HG03521 (cell line): ENCODE results near the gene MTO1.
A peak's percentile ranks its signal among the peaks of the same experiment; 100 is the strongest.
"Not testable (repeated sequence)": the region's sequence is repeated elsewhere in the genome, so short reads cannot be mapped to it uniquely, and the experiment has no call there.

Experiments
- ATAC-seq: cut with Tn5 transposase; IDR thresholded peaks from one replicate; pipeline ENCODE4 v1.9.1; 2021; ENCODE audit warnings: mild to moderate bottlenecking, moderate library complexity; ENCODE audit not compliant: unreplicated experiment

MTO1 gene

GRCh38 chr6:73523434-73524123 lies 62.0 kb downstream of the MTO1 start:
- ATAC-seq, result peak; percentile 37

GRCh38 chr6:73525546-73526330 lies 64.2 kb downstream of the MTO1 start:
- ATAC-seq, result no peak

GRCh38 chr6:73528897-73529296 lies 67.4 kb downstream of the MTO1 start:
- ATAC-seq, result no peak

GRCh38 chr6:73532293-73532692 lies 70.8 kb downstream of the MTO1 start:
- no peak for ATAC-seq

- ATAC-seq, result no peak
These were observed 73.1 kb downstream of the MTO1 start for GRCh38 chr6:73534628-73535027.

GRCh38 chr6:73537677-73538076 lies 76.1 kb downstream of the MTO1 start:
- ATAC-seq, result no peak

GRCh38 chr6:73538116-73538779 lies 76.7 kb downstream of the MTO1 start:
- no peak for ATAC-seq

GRCh38 chr6:73542481-73542880 lies 80.9 kb downstream of the MTO1 start:
- ATAC-seq, result not testable (repeated sequence)

GRCh38 chr6:73542891-73543290 lies 81.4 kb downstream of the MTO1 start:
- ATAC-seq, result no peak

- ATAC-seq, result no peak
These were observed 85.5 kb downstream of the MTO1 start for GRCh38 chr6:73547036-73547435.

GRCh38 chr6:73548458-73549446 lies 87.2 kb downstream of the MTO1 start:
- no peak for ATAC-seq

GRCh38 chr6:73551115-73551514 lies 89.6 kb downstream of the MTO1 start:
- ATAC-seq, result not testable (repeated sequence)

- not testable (repeated sequence) for ATAC-seq
These were observed 93.9 kb downstream of the MTO1 start for GRCh38 chr6:73555380-73555949.

- no peak for ATAC-seq
These were observed 95.3 kb downstream of the MTO1 start for GRCh38 chr6:73556836-73557235.
